Effector memory CD8-positive, alpha-beta T cell (primary cell): Measurements from ENCODE around the gene IQCK.

ENCODE experiments used
- ATAC-seq: fragments of 150-1000 bp; cut with Tn5 transposase; replicated peaks from 2 replicates; pipeline ENCODE4 v1.10.0; 2021; ENCODE audit warnings: mild to moderate bottlenecking, moderate library complexity
- DNase-seq, 3 experiments: peaks; one replicate each; pipeline ENCODE4 v3.0.0; 2021
- H3K27ac Mint-ChIP-seq, 2 donors: one replicate each; pipeline ENCODE4 v1.8.0; 2022; ENCODE audit warnings: mild to moderate bottlenecking in 2 of 2, mixed read lengths in 2 of 2, moderate library complexity in 2 of 2
- H3K27me3 Mint-ChIP-seq, 2 donors: one replicate each; pipeline ENCODE4 v1.8.0; 2022; ENCODE audit warnings: mixed read lengths in 2 of 2
- H3K36me3 Mint-ChIP-seq: one replicate; pipeline ENCODE4 v1.8.0; 2022; ENCODE audit warnings: mild to moderate bottlenecking, moderate library complexity, mixed read lengths; ENCODE audit not compliant: insufficient read depth
- H3K4me1 Mint-ChIP-seq, 2 donors: one replicate each; pipeline ENCODE4 v1.8.0; 2022; ENCODE audit warnings: low read depth in 2 of 2, mixed read lengths in 2 of 2
- H3K4me3 Mint-ChIP-seq, 2 donors: one replicate each; pipeline ENCODE4 v1.8.0; 2022; ENCODE audit warnings: mild to moderate bottlenecking in 2 of 2, mixed read lengths in 2 of 2, moderate library complexity in 2 of 2
- H3K9me3 Mint-ChIP-seq, 2 donors: one replicate each; pipeline ENCODE4 v1.8.0; 2022; ENCODE audit warnings: mixed read lengths in 2 of 2

IQCK gene

GRCh38 chr16:19837984-19838707 lies 120.1 kb downstream of the IQCK start:
- no peak overlapping the region for H3K27ac Mint-ChIP-seq
- no peak overlapping the region for H3K4me3 Mint-ChIP-seq
- H3K9me3 Mint-ChIP-seq: no peaks in the 10 kb centered on the region
- ATAC-seq: no peak
- H3K4me1 Mint-ChIP-seq: no peaks in the 10 kb centered on the region
- DNase-seq: no peak
- peaks cover 0 to 8% of the 10 kb centered on the region in 2 donors for H3K27me3 Mint-ChIP-seq
- H3K36me3 Mint-ChIP-seq: peaks cover 2% of the 10 kb centered on the region

GRCh38 chr16:19840524-19841110 lies 122.5 kb downstream of the IQCK start:
- Mint-ChIP-seq H3K4me3 (no peak overlapping the region), H3K27me3 (peaks cover 0 to 8% of the 10 kb centered on the region in 2 donors), H3K27ac (no peak overlapping the region), H3K9me3 (no peaks in the 10 kb centered on the region), H3K4me1 (no peaks in the 10 kb centered on the region), H3K36me3 (peaks cover 2% of the 10 kb centered on the region)
- ATAC-seq: no peak
- DNase-seq: no peak

DNA sequence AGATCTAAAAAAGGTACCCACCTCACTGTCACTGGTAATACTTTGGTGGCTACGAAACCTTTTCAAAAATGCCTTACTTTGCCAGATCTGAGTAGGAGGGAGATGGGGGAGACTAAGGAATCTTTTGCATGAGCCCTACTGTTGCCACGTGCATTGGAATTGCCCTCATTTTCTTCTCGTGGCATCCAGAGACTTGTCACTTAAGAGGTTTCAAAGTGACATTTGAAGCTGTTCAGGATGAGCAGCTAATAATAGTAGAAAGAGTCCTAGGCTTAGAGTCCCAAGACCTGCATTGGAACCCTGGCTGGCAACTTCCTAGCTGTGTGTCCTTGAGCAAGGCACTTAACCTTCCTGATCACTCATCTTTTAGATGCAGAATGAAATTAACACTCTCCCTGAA lies 123.1 kb downstream of the IQCK start:
- DNase-seq: no peak
- H3K36me3 Mint-ChIP-seq: peaks cover 2% of the 10 kb centered on the region
- H3K4me3 Mint-ChIP-seq: no peak overlapping the region
- no peak overlapping the region for H3K27ac Mint-ChIP-seq
- no peaks in the 10 kb centered on the region for H3K9me3 Mint-ChIP-seq
- peaks cover 0 to 8% of the 10 kb centered on the region in 2 donors for H3K27me3 Mint-ChIP-seq
- no peaks in the 10 kb centered on the region for H3K4me1 Mint-ChIP-seq
- no peak for ATAC-seq

- DNase-seq (no peak), ATAC-seq (no peak)
- no peak overlapping the region for H3K27ac Mint-ChIP-seq
- H3K4me3 Mint-ChIP-seq: no peak overlapping the region
- H3K4me1 Mint-ChIP-seq: no peaks in the 10 kb centered on the region
- peaks cover 2% of the 10 kb centered on the region for H3K36me3 Mint-ChIP-seq
- H3K27me3 Mint-ChIP-seq: peaks cover 7 to 13% of the 10 kb centered on the region in 2 donors
- H3K9me3 Mint-ChIP-seq: no peaks in the 10 kb centered on the region
These were observed 124.5 kb downstream of the IQCK start for GRCh38 chr16:19842426-19843157.

DNA sequence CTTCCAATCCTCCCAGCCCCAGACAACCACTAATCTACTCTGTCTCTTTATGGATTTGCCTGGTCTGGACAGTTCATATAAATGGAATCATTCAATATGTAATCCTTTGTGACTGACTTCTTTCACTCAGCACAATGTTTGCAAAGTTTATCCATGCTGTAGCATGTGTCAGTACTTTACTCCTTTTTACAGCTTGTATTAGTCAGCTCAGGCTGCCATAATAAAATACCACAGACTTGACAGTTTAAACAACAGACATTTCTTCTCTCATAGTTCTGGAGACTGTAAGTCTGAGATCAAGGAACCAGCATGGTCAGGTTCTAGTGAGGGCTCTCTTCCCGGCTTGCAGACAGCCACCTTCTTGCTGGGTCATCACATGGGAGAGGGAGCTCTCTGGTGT lies 125.3 kb downstream of the IQCK start:
- peaks cover 2% of the 10 kb centered on the region for H3K36me3 Mint-ChIP-seq
- H3K4me1 Mint-ChIP-seq: no peaks in the 10 kb centered on the region
- H3K27ac Mint-ChIP-seq: no peak overlapping the region
- ATAC-seq (no peak), DNase-seq (no peak)
- H3K4me3 Mint-ChIP-seq: no peak overlapping the region
- H3K9me3 Mint-ChIP-seq: no peaks in the 10 kb centered on the region
- peaks cover 6 to 7% of the 10 kb centered on the region in 2 donors for H3K27me3 Mint-ChIP-seq

DNA sequence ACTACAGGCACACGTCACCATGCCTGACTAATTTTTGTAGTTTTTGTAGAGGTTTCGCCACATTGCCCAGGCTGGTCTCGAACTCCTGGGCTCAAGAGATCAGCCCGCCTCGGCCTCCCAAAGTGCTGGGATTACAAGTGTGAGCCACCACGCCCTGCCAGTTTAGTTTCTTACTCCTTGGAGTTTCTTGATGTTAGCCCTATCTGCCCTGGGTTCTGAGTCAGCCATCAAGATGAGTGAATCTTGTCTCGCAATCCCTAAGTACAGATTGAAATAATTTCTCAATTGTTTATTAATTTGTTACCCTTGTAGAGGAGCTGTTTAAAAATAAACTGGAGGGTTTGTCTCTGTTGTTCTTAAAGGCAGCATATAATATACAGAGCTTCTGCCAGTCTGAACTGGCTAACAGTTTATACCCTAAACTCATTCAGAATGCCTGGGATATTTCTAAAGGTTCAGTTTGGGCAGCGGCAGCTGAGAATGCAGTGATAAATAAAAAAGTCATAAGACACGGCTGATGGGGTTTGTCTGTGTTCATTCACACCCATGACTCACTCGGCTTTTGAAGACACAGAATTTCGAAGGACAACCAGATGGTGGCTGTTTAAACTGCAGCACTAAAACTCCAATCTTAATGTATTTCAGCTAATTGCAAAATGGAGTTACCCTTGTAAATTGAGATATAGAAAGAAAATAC lies 127.0 kb downstream of the IQCK start:
- Mint-ChIP-seq H3K36me3 (no peaks in the 10 kb centered on the region), H3K4me1 (no peaks in the 10 kb centered on the region), H3K27me3 (peaks cover 10 to 14% of the 10 kb centered on the region in 2 donors), H3K27ac (no peak overlapping the region), H3K9me3 (no peaks in the 10 kb centered on the region), H3K4me3 (no peak overlapping the region)
- ATAC-seq (no peak), DNase-seq (no peak)

- Mint-ChIP-seq H3K27ac (no peak overlapping the region), H3K36me3 (no peaks in the 10 kb centered on the region), H3K4me3 (no peak overlapping the region), H3K4me1 (no peaks in the 10 kb centered on the region), H3K27me3 (peaks cover 16 to 19% of the 10 kb centered on the region in 2 donors), H3K9me3 (no peaks in the 10 kb centered on the region)
- ATAC-seq (no peak), DNase-seq (no peak)
These were observed 128.4 kb downstream of the IQCK start for GRCh38 chr16:19846436-19846835.

DNA sequence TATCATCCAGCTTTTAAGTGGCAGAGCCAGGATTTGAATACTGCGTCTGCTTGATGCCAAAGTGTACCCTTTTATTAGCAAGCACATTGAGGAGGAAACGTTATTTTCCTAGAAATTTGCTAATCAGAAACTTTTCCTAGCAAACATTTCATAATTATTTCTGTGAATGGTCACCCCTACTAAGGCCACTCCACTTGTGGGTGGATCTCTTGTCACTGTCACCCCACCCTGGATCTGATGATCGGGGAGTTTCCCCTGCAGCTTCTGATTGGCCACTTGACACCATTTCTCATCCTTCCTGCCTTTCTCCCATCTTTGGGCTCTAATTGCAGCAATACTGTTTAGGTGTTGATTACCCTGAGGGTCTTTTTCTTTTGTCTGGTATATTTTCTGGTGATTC lies 130.7 kb downstream of the IQCK start:
- H3K27ac Mint-ChIP-seq: no peak overlapping the region
- H3K27me3 Mint-ChIP-seq: peaks cover 19 to 29% of the 10 kb centered on the region in 2 donors
- no peak overlapping the region for H3K4me3 Mint-ChIP-seq
- DNase-seq (no peak), ATAC-seq (no peak)
- H3K36me3 Mint-ChIP-seq: no peaks in the 10 kb centered on the region
- no peaks in the 10 kb centered on the region for H3K4me1 Mint-ChIP-seq
- no peaks in the 10 kb centered on the region for H3K9me3 Mint-ChIP-seq

GRCh38 chr16:19850131-19850817 lies 132.2 kb downstream of the IQCK start:
- no peak overlapping the region for H3K27ac Mint-ChIP-seq
- H3K36me3 Mint-ChIP-seq: no peaks in the 10 kb centered on the region
- ATAC-seq: no peak
- H3K27me3 Mint-ChIP-seq: peaks cover 19 to 29% of the 10 kb centered on the region in 2 donors
- H3K9me3 Mint-ChIP-seq: no peaks in the 10 kb centered on the region
- DNase-seq: no peak
- no peaks in the 10 kb centered on the region for H3K4me1 Mint-ChIP-seq
- no peak overlapping the region for H3K4me3 Mint-ChIP-seq

- no peaks in the 10 kb centered on the region for H3K36me3 Mint-ChIP-seq
- ATAC-seq: no peak
- DNase-seq: no peak
- no peaks in the 10 kb centered on the region for H3K9me3 Mint-ChIP-seq
- H3K27ac Mint-ChIP-seq: no peak overlapping the region
- H3K4me1 Mint-ChIP-seq: no peaks in the 10 kb centered on the region
- H3K4me3 Mint-ChIP-seq: no peak overlapping the region
- H3K27me3 Mint-ChIP-seq: peaks cover 26 to 29% of the 10 kb centered on the region in 2 donors
These were observed 133.4 kb downstream of the IQCK start for GRCh38 chr16:19851476-19851875.

- no peaks in the 10 kb centered on the region for H3K9me3 Mint-ChIP-seq
- H3K27ac Mint-ChIP-seq: no peak overlapping the region
- H3K4me1 Mint-ChIP-seq: no peaks in the 10 kb centered on the region
- H3K36me3 Mint-ChIP-seq: no peaks in the 10 kb centered on the region
- peaks cover 19 to 24% of the 10 kb centered on the region in 2 donors for H3K27me3 Mint-ChIP-seq
- no peak for DNase-seq
- no peak for ATAC-seq
- H3K4me3 Mint-ChIP-seq: no peak overlapping the region
These were observed 135.2 kb downstream of the IQCK start for GRCh38 chr16:19853132-19853741.

- H3K9me3 Mint-ChIP-seq: no peaks in the 10 kb centered on the region
- H3K36me3 Mint-ChIP-seq: no peaks in the 10 kb centered on the region
- H3K27me3 Mint-ChIP-seq: peaks cover 19 to 24% of the 10 kb centered on the region in 2 donors
- no peak for DNase-seq
- H3K4me1 Mint-ChIP-seq: no peaks in the 10 kb centered on the region
- no peak overlapping the region for H3K4me3 Mint-ChIP-seq
- no peak for ATAC-seq
- H3K27ac Mint-ChIP-seq: no peak overlapping the region
These were observed 135.9 kb downstream of the IQCK start for GRCh38 chr16:19853742-19854542.
